ENCODE measurements around the gene ELANE.

GRCh38 chr19:802498-803098 lies 49.5 kb upstream of the ELANE start:
- TF ChIP-seq CTCF (IDR thresholded peaks at IDR 0.05) (no peak), POLR2A (IDR thresholded peaks at IDR 0.05) (no peak)

All from prostate gland (tissue), 2 donors.